Upper lobe of left lung (tissue), 6 donors: ENCODE data around the gene TNFAIP8. TPM values are rescaled to one million over a fixed set of nuclear protein-coding genes. Genes with fewer than 3 reads are reported as not detected.
A peak's percentile ranks its signal among the peaks of the same experiment; 100 is the strongest.

ENCODE experiments used
- ATAC-seq, 2 donors: fragments of 200-7000 bp; cut with Tn5 transposase; one replicate each; pipeline ENCODE4 v1.9.1; 2022; ENCODE audit warnings: mild to moderate bottlenecking in 2 of 2, moderate library complexity in 2 of 2; ENCODE audit not compliant: low FRiP score in 2 of 2
- DNase-seq, 2 donors: peaks; one replicate each; pipeline ENCODE4 v3.0.0-alpha.2; 2019 to 2020
- H3K27ac ChIP-seq, 4 donors: fragments of 200-600 bp; sonication (generic); one replicate each; pipeline ENCODE4 v1.5.1; 2016 to 2019
- H3K27me3 ChIP-seq, 4 donors: fragments of 200-600 bp; sonication (generic); one replicate each; pipeline ENCODE4 v1.5.1; 2017 to 2019
- H3K36me3 ChIP-seq, 4 donors: fragments of 200-600 bp; sonication (generic); one replicate each; pipeline ENCODE4 v1.5.1; 2016 to 2019
- H3K4me1 ChIP-seq, 4 donors: fragments of 200-600 bp; sonication (generic); one replicate each; pipeline ENCODE4 v1.5.1; 2018 to 2019
- H3K4me3 ChIP-seq, 4 donors: fragments of 200-600 bp; sonication (generic); one replicate each; pipeline ENCODE4 v1.5.1; 2017 to 2019; ENCODE audit warnings: mild to moderate bottlenecking in 2 of 4, moderate library complexity in 1 of 4
- H3K9me3 ChIP-seq, 4 donors: fragments of 200-600 bp; sonication (generic); one replicate each; pipeline ENCODE4 v1.5.1; 2018 to 2019
- EP300 ChIP-seq, 4 donors: sonication (generic); formaldehyde crosslinking; IDR thresholded peaks; one replicate each; pipeline ENCODE4 v1.5.1; 2017; ENCODE audit warnings: antibody characterized with exemption in 4 of 4, control low read depth in 2 of 4
- POLR2A ChIP-seq, 4 donors: fragments of 450-650 bp; IDR thresholded peaks; one replicate each; pipeline ENCODE4 v1.5.1; 2016 to 2017; ENCODE audit warnings: antibody characterized with exemption in 4 of 4, mild to moderate bottlenecking in 2 of 4
- POLR2AphosphoS5 ChIP-seq, 2 donors: sonication (generic); formaldehyde crosslinking; IDR thresholded peaks; one replicate each; pipeline ENCODE4 v1.5.1; 2017; ENCODE audit warnings: antibody characterized with exemption in 2 of 2
- WGBS, 2 donors: methylation state at CpG; one replicate each; pipeline ENCODE4 v1.1.5; 2017 to 2018; 5-methylcytosine and 5-hydroxymethylcytosine counted together
- total RNA-seq, 6 donors: library from RNA; depleted of rRNA in 4 of 6; stranded (reverse); fragments of >200 nt in 4 of 6; gene quantifications; one replicate each; pipeline versions ENCODE4 v1.1.0 to v1.2.1, GENCODE V29; 2016 to 2021
- TF ChIP-seq, protein P1 (sequence below), 6 experiments: fragments of 450-650 bp in 4 of 6; fragments of 200-600 bp in 2 of 6; sonication (generic) in 2 of 6; IDR thresholded peaks; one replicate each; pipeline ENCODE4 v1.5.1; 2016 to 2019; ENCODE audit warnings: antibody characterized with exemption in 6 of 6
- donor health status: DM: no; HTN: no; CAD: no; lungs with moderate emphysema.
- donor health status: DM: no; HTN: yes; CAD: no; lungs with severe emphysema.

Gene TNFAIP8
- total RNA-seq, 6 donors from 2014 or later, result 14.7 to 33.2 (median 19.7) TPM

DNA sequence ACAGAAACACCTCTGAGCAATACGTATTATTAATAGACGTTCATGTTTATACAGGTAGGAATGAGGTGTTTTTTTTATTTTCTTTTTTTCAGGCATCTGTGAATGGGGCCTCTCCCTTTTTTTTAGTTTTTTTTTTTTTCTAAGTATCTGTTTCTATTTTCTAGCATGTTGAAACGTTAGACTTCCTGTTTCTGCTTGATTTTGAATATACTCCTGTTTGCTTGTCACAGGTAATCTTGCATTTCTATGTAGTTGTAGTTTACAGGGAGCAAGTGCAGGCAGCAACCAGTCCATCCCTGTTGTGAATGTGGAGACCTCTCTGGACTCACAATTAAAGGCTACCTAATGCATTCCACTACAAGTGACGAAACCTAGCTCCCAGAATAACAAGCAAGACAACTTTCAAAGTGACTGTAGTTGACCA is 22.8 kb upstream of the TNFAIP8 start:
- TF ChIP-seq EP300 (IDR thresholded peaks at IDR 0.05), result no peak
- TF ChIP-seq POLR2A (IDR thresholded peaks at IDR 0.05), result no peak
- TF ChIP-seq, protein P1, sequence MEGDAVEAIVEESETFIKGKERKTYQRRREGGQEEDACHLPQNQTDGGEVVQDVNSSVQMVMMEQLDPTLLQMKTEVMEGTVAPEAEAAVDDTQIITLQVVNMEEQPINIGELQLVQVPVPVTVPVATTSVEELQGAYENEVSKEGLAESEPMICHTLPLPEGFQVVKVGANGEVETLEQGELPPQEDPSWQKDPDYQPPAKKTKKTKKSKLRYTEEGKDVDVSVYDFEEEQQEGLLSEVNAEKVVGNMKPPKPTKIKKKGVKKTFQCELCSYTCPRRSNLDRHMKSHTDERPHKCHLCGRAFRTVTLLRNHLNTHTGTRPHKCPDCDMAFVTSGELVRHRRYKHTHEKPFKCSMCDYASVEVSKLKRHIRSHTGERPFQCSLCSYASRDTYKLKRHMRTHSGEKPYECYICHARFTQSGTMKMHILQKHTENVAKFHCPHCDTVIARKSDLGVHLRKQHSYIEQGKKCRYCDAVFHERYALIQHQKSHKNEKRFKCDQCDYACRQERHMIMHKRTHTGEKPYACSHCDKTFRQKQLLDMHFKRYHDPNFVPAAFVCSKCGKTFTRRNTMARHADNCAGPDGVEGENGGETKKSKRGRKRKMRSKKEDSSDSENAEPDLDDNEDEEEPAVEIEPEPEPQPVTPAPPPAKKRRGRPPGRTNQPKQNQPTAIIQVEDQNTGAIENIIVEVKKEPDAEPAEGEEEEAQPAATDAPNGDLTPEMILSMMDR (IDR thresholded peaks at IDR 0.05), result no peak
- TF ChIP-seq POLR2AphosphoS5 (IDR thresholded peaks at IDR 0.05), result no peak
- no peak overlapping the region for H3K27ac ChIP-seq
- H3K9me3 ChIP-seq, result no peaks in the 10 kb centered on the region
- no peaks in the 10 kb centered on the region for H3K27me3 ChIP-seq
- ATAC-seq (no peak), DNase-seq (no peak)
- H3K4me1 ChIP-seq, result peaks cover 13 to 19% (median 14%) of the 10 kb centered on the region in 4 donors
- H3K4me3 ChIP-seq, result no peak overlapping the region
- H3K36me3 ChIP-seq, result no peaks in the 10 kb centered on the region
- 52 to 61% methylated on average over 4 of the region's 4 CpGs for WGBS, 2 donors

DNA sequence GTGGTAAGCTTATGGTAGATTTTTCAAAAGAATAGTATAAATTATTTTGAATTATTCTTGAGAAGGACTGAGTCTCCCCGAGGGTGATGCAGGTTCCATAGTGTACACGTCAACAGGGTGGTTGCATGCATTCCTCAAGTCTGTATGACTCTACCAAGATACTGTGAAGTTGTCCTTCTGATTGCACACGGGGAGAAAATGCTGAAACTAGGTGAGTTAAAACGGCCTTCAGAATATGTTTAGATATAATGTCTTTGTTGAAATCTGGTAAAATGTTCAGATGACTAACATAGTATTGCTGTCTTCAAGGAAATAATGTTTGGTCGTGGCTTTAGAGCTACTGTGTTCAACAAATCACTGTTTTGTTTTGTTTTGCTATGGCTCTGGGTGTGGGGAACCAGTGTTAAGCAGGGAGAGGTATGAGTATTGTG is 22.4 kb upstream of the TNFAIP8 start:
- WGBS, 2 donors, result 64 to 73% methylated on average over 5 of the region's 5 CpGs
- no peak for DNase-seq
- TF ChIP-seq POLR2AphosphoS5 (IDR thresholded peaks at IDR 0.05) (no peak), EP300 (IDR thresholded peaks at IDR 0.05) (no peak), POLR2A (IDR thresholded peaks at IDR 0.05) (no peak)
- TF ChIP-seq, protein P1 (IDR thresholded peaks at IDR 0.05), result no peak
- Histone ChIP-seq H3K27ac (no peak overlapping the region), H3K27me3 (no peaks in the 10 kb centered on the region), H3K4me1 (peaks cover 13 to 15% (median 14%) of the 10 kb centered on the region in 4 donors), H3K9me3 (no peaks in the 10 kb centered on the region), H3K4me3 (no peak overlapping the region), H3K36me3 (no peaks in the 10 kb centered on the region)
- ATAC-seq, result no peak

DNA sequence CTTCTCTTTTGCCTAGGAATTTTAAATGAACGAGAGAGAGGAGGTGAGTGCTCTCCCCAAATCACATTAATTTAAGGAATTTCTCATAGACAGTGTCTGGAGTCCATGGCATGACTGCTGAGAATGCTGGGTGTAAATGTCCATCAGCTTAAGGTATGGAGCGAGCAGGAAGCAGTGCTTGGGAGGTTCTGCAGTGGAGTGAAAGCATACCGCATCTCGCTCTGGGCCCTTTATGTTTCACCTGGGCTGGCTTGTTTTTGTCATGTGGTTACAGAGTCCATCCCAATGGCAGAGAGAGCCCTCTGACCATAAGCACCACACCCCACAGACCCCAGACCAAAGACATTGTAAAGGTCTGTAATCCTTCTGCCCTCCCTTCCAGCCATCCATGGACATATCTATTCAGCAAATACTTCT is 20.6 kb upstream of the TNFAIP8 start:
- no peak overlapping the region for H3K27ac ChIP-seq
- no peak for ATAC-seq
- WGBS, 2 donors, result 73 to 83% methylated on average over 4 of the region's 4 CpGs

DNA sequence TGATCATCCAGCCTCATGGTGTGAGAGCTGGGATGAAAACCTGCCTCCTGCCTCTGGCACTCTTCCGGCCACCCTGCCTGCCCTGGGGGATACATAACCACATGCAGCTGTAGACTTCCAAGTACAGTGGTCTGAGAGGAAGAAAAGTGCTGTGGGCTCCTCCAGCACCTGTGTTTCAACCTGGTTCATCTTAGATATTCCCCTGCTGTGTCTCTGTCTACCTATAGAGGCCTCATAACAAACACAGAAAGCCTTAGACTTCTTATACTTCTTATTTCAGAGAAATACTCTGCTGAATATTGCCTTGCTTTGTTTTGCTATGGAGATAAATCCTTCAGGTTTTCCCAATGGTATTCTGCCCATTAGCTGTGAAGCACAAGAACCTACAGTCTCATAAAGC is 19.6 kb upstream of the TNFAIP8 start:
- TF ChIP-seq EP300 (IDR thresholded peaks at IDR 0.05) (no peak), POLR2AphosphoS5 (IDR thresholded peaks at IDR 0.05) (no peak), POLR2A (IDR thresholded peaks at IDR 0.05) (no peak)
- TF ChIP-seq, protein P1 (IDR thresholded peaks at IDR 0.05), result no peak
- DNase-seq, result no peak
- Histone ChIP-seq H3K4me3 (no peak overlapping the region), H3K9me3 (no peaks in the 10 kb centered on the region), H3K36me3 (no peaks in the 10 kb centered on the region), H3K4me1 (peaks cover 11 to 25% (median 18%) of the 10 kb centered on the region in 4 donors), H3K27me3 (no peaks in the 10 kb centered on the region), H3K27ac (no peak overlapping the region)
- 71 to 83% methylated on average over 1 of the region's 1 CpG for WGBS, 2 donors
- ATAC-seq, result no peak

More for the DNA sequence above, 20.6 kb upstream of the TNFAIP8 start:
- Histone ChIP-seq H3K4me3 (peak overlapping the region in 1 of 4 donors; percentile 33), H3K9me3 (no peaks in the 10 kb centered on the region), H3K27me3 (no peaks in the 10 kb centered on the region), H3K36me3 (no peaks in the 10 kb centered on the region), H3K4me1 (peaks cover 11 to 20% (median 13%) of the 10 kb centered on the region in 4 donors)
- no peak for DNase-seq
- TF ChIP-seq, protein P1 (IDR thresholded peaks at IDR 0.05), result no peak
- TF ChIP-seq POLR2AphosphoS5 (IDR thresholded peaks at IDR 0.05), result no peak
- no peak for TF ChIP-seq EP300 (IDR thresholded peaks at IDR 0.05)
- TF ChIP-seq POLR2A (IDR thresholded peaks at IDR 0.05), result no peak
